ENCODE data around the gene ZDHHC18.
"Not testable (repeated sequence)": the region's sequence is repeated elsewhere in the genome, so short reads cannot be mapped to it uniquely, and the experiment has no call there.

The ZDHHC18 gene

GRCh38 chr1:26799479-26800142, 26.9 kb upstream of the ZDHHC18 start:
- TF ChIP-seq, protein P1, sequence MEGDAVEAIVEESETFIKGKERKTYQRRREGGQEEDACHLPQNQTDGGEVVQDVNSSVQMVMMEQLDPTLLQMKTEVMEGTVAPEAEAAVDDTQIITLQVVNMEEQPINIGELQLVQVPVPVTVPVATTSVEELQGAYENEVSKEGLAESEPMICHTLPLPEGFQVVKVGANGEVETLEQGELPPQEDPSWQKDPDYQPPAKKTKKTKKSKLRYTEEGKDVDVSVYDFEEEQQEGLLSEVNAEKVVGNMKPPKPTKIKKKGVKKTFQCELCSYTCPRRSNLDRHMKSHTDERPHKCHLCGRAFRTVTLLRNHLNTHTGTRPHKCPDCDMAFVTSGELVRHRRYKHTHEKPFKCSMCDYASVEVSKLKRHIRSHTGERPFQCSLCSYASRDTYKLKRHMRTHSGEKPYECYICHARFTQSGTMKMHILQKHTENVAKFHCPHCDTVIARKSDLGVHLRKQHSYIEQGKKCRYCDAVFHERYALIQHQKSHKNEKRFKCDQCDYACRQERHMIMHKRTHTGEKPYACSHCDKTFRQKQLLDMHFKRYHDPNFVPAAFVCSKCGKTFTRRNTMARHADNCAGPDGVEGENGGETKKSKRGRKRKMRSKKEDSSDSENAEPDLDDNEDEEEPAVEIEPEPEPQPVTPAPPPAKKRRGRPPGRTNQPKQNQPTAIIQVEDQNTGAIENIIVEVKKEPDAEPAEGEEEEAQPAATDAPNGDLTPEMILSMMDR (IDR thresholded peaks at IDR 0.05; ENCODE audit: poor library complexity, severe bottlenecking), result no peak
- peak overlapping the region; percentile 44 for H3K27ac ChIP-seq (ENCODE audit: poor library complexity, severe bottlenecking)
- ATAC-seq (ENCODE audit: low read depth) (peak; percentile 87), DNase-seq (ENCODE audit: low spot score) (no peak)
- peaks cover 5% of the 10 kb centered on the region; the same call in 1 of the 2 replicates for H3K36me3 ChIP-seq (ENCODE audit: low read depth)
- H3K4me1 ChIP-seq (ENCODE audit: insufficient read depth, poor library complexity, severe bottlenecking), result peaks cover 16% of the 10 kb centered on the region
- H3K27me3 ChIP-seq (ENCODE audit: insufficient read depth, poor library complexity, severe bottlenecking), result no peaks in the 10 kb centered on the region
- H3K4me3 ChIP-seq (ENCODE audit: severe bottlenecking), result no peak overlapping the region
- no peaks in the 10 kb centered on the region for H3K9me3 ChIP-seq (ENCODE audit: severe bottlenecking)

DNA sequence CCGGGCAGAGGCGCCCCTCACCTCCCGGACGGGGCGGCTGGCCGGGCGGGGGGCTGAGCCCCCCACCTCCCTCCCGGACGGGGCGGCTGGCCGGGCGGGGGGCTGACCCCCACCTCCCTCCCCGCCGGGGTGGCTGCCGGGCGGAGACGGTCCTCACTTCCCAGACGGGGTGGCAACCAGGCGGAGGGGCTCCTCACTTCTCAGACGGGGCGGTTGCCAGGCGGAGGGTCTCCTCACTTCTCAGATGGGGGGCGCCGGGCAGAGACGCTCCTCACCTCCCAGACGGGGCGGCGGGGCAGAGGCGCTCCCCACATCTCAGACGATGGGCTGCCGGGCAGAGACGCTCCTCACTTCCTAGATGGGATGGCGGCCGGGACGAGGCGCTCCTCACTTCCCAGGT, 22.6 kb upstream of the ZDHHC18 start:
- not testable (repeated sequence) for H3K4me3 ChIP-seq (ENCODE audit: severe bottlenecking); H3K27me3 ChIP-seq (ENCODE audit: insufficient read depth, poor library complexity, severe bottlenecking); H3K36me3 ChIP-seq (ENCODE audit: low read depth); DNase-seq (ENCODE audit: low spot score); H3K27ac ChIP-seq (ENCODE audit: poor library complexity, severe bottlenecking); ATAC-seq (ENCODE audit: low read depth); H3K9me3 ChIP-seq (ENCODE audit: severe bottlenecking)
- peaks cover 16% of the 10 kb centered on the region for H3K4me1 ChIP-seq (ENCODE audit: insufficient read depth, poor library complexity, severe bottlenecking)

DNA sequence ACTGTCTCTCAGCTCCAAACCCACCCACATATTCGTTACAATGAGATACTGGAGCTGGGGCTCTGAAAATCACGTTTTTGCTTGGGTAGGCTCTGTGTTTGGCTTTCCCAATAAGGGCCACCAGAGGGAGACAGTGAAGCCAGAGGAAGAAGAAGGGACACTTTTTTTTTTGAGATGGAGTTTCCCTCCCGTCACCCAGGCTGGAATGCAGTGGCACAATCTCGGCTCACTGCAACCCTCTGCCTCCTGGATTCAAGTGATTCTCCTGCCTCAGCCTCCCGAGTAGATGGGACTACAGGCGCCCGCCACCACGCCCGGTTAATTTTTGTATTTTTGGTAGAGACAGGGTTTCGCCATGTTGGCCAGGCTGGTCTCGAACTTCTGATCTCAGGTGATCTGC, 16.4 kb upstream of the ZDHHC18 start:
- not testable (repeated sequence) for H3K4me3 ChIP-seq (ENCODE audit: severe bottlenecking); H3K4me1 ChIP-seq (ENCODE audit: insufficient read depth, poor library complexity, severe bottlenecking); H3K9me3 ChIP-seq (ENCODE audit: severe bottlenecking); DNase-seq (ENCODE audit: low spot score); H3K36me3 ChIP-seq (ENCODE audit: low read depth); H3K27ac ChIP-seq (ENCODE audit: poor library complexity, severe bottlenecking); H3K27me3 ChIP-seq (ENCODE audit: insufficient read depth, poor library complexity, severe bottlenecking)
- TF ChIP-seq, protein P1 (IDR thresholded peaks at IDR 0.05; ENCODE audit: poor library complexity, severe bottlenecking), result peak; percentile 73
- ATAC-seq (ENCODE audit: low read depth), result peak; percentile 38; the same call in 1 of the 3 replicates

- ATAC-seq (ENCODE audit: low read depth), result no peak
- H3K4me1 ChIP-seq (ENCODE audit: insufficient read depth, poor library complexity, severe bottlenecking), result no peaks in the 10 kb centered on the region
- no peaks in the 10 kb centered on the region for H3K9me3 ChIP-seq (ENCODE audit: severe bottlenecking)
- TF ChIP-seq, protein P1 (IDR thresholded peaks at IDR 0.05; ENCODE audit: poor library complexity, severe bottlenecking), result no peak
- H3K27ac ChIP-seq (ENCODE audit: poor library complexity, severe bottlenecking), result no peak overlapping the region
- no peaks in the 10 kb centered on the region for H3K27me3 ChIP-seq (ENCODE audit: insufficient read depth, poor library complexity, severe bottlenecking)
- no peak for DNase-seq (ENCODE audit: low spot score)
- H3K36me3 ChIP-seq (ENCODE audit: low read depth), result no peaks in the 10 kb centered on the region
- no peak overlapping the region for H3K4me3 ChIP-seq (ENCODE audit: severe bottlenecking)
Observed at GRCh38 chr1:26811057-26811456, 15.4 kb upstream of the ZDHHC18 start.

- Histone ChIP-seq H3K9me3 (ENCODE audit: severe bottlenecking) (no peaks in the 10 kb centered on the region), H3K27me3 (ENCODE audit: insufficient read depth, poor library complexity, severe bottlenecking) (no peaks in the 10 kb centered on the region), H3K4me3 (ENCODE audit: severe bottlenecking) (no peak overlapping the region), H3K4me1 (ENCODE audit: insufficient read depth, poor library complexity, severe bottlenecking) (no peaks in the 10 kb centered on the region), H3K36me3 (ENCODE audit: low read depth) (no peaks in the 10 kb centered on the region), H3K27ac (ENCODE audit: poor library complexity, severe bottlenecking) (no peak overlapping the region)
- ATAC-seq (ENCODE audit: low read depth) (no peak), DNase-seq (ENCODE audit: low spot score) (no peak)
- TF ChIP-seq, protein P1 (IDR thresholded peaks at IDR 0.05; ENCODE audit: poor library complexity, severe bottlenecking), result no peak
Observed at GRCh38 chr1:26811708-26812107, 14.8 kb upstream of the ZDHHC18 start.
